Activated CD4-positive, alpha-beta T cell treated with anti-CD3 and anti-CD28 coated beads, Interleukin-2, amount 50 U/mL, for 48 hours (primary cell): Measurements from ENCODE around the gene SYNDIG1L.
"Not testable (repeated sequence)": the region's sequence is repeated elsewhere in the genome, so short reads cannot be mapped to it uniquely, and the experiment has no call there.

Source experiments
- DNase-seq, 2 experiments: peaks; one replicate each; pipeline ENCODE4 v3.0.0-alpha.2; 2020

The SYNDIG1L gene

DNA sequence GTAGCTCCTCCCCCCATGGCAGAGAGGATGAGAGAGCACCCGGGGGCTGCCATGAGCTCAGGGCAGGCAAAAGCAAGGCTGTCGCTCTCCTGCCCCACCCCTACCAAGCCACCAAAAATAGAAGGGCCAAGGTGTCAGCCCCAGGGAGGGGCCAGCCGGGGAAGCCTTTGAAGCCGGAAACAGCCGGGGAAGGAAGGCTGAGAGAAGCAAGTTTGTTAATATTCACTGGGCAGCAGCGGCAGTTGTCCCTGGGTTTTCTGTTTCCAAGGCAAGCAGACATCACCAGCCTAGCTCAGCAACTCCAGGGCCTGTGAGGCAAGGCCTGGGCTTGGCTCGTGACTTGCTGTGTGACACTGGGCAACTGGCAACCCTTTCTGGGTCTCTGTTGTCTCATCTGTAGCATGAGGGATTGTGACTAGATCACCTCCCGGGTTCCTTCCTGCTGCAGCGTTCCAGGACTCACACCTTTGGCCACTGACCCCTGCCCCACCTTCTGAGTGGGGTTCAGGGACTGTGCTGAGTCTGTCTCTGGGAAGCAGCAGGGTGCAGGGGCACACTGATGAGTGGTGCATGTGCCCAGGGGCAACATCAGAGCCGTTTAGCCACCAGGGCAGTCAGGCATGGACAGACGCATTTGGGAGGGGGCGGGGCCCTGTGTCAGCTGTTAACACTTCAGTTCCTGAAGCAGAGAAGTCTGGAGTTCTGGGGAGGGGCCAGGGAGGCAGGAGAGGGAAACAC is 24.3 kb downstream of the SYNDIG1L start:
- peak; percentile 58 to 61 for DNase-seq

DNA sequence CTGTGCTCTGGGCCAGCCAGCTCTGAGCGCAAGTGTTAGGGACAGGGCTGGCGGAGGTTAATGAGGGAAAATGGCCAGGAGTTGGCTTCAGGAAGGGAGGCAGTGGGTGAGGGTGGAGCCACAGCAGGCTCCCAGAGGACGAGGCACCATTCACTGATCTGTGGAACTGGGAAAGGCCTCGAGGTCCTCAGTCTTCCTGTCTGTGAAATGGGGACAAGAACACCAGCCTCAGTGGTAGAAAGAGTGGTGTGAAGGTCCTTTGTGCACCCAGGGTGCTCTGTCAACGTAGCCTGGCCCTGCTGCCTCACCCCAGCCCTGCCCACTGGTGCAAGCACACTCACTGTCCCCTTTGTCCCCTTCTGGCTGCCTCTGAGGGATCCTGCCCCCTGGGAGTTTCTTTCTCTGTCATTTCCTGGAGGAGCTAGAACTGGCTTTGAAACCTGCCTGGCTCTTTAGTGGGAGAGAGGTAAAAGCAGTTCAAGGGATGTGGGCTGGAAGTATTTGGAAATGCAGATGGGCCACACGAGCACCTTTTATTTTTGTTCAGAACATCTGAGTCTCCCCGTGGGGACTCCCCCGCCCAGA is 25.0 kb downstream of the SYNDIG1L start:
- no peak for DNase-seq

GRCh38 chr14:74400031-74400685 is 25.9 kb downstream of the SYNDIG1L start:
- no peak for DNase-seq

DNA sequence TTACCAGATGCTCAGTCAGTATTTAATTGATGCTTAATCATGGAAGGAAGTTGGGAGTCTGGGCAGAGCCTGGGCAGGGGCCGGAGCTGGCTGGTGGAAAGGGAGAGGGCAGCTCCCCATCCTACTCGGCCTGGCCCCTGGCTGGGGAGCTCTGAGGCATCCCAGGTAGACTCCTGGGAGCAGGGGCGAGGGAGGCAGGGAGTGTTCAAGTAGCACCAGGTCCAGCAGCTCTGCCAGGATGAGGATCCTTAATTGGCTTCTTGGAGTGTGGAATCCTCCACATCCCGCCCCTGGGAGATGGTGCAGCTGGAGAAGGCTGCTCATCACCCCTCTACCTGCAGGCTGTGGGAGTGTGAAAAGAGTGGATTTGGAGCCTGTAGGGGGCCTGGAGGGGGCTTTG is 30.9 kb downstream of the SYNDIG1L start:
- no peak for DNase-seq

DNA sequence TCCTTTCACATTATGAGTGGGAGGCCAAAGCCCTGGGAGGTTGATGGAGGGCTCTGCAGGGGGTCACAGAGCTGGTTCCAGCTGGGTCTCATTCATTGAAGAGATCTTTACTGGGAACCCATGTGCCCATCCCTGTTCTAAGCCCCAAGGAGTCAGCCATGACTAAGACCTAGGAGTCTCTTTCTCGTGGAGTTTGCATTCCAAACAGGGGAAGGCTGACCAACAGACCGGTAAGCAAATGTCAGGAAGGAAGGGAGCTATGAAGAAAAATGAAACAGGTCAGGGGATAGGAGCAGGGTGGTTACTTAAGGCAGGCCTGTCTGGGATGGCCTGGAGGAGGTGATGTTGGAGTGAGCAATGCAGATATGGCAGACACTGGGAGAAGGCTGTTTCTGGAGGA is 31.5 kb downstream of the SYNDIG1L start:
- no peak for DNase-seq

DNA sequence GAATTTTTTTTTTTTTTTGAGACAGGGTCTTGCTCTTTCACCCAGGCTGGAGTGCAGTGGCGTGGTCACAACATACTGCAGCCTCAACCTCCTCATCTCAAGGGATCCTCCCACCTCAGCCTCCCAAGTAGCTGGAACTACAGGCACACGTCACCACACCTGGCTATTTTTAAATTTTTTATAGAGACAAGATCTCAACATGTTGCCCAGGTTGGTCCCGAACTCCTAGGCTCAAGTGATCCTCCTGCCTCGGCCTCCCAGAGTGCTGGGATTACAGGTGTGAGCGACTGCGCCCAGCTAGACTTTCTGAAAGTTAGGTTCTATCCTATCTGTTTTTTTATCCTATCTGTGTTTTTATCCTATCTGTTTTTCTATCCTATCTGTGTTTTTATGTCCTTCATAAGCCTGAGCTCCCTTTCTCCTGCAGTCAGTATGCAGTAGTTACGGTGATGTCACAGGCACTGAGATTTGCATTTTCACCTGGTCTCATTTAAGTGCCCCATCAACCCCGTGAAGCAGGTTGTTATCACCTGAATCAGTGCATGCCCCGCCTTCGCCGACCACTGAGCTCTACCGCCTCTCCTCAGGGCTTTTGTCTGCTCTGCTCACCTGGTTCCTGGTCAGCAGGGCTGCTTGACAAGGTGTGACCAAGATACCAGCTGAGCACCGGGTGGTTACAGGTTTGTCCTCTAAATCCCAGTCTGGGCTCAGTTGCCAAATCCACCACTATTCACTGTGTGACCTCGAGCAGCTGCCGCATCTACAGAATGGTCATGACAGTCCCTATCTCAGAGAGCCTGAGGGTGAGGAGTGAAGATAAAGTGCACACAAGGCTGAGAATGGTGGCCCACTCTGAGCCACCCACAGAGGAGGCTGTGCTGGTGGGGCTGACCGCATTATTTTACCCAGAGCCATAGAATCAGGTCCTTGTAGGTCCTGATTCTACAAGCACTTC is 33.1 kb downstream of the SYNDIG1L start:
- no peak for DNase-seq

- no peak for DNase-seq
Observed at GRCh38 chr14:74391479-74391878, 34.5 kb downstream of the SYNDIG1L start.

DNA sequence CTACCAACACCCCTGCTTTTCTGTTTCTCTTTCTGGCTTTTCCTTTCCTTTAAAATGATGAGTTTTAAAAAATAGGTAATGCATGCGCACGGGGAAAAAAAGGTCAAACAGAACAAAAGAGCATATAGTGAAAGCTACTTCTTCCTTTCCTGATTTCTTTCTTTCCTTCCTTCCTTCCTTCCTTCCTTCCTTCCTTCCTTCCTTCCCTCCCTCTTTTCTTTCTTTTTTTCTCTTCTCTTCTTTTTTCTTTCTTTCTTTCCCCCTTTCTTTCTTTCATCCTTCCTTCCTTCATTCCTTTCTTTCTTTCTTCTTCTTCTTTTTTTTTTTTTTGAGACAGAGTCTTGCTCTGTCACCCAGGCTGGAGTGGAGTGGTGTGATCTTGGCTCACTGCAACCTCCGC is 35.5 kb downstream of the SYNDIG1L start:
- not testable (repeated sequence) for DNase-seq

- DNase-seq, result no peak
Observed at GRCh38 chr14:74389980-74390379, 36.0 kb downstream of the SYNDIG1L start.

DNA sequence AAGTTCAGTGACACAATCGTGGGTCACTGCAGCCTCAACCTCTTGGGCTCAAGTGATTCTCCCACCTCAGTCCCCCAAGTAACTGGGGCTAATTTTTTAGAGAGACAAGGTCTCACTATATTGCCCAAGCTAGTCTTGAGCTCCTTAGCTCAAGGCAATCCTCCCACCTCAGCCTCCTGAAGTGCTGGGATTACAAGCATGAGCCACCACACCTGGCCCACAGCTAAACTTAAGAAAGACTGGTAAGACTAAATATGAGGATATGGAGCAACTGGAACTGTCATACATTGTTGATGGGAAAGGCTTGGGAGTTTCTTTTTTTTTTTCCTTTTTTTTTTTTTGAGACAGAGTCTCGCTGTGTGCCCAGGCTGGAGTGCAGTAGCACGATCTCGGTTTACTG is 43.8 kb downstream of the SYNDIG1L start:
- no peak for DNase-seq

DNA sequence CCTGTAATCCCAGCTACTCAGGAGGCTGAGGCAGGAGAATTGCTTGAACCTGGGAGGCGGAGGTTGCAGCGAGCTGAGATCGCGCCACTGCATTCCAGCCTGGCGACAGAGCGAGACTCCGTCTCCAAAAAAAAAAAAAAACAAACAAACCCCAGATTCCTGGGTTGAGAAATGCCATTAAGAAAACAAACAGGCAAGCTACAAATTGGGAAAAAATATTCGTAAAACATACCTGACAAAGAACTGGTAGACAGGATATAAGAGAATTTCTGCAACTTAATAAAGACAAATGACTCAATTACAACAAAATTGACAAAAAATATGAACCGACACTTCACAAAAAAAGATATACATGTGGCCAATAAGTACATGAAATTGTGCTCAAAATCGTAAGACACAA is 44.4 kb downstream of the SYNDIG1L start:
- not testable (repeated sequence) for DNase-seq

GRCh38 chr14:74380845-74381244 is 45.2 kb downstream of the SYNDIG1L start:
- no peak for DNase-seq

GRCh38 chr14:74380172-74380571 is 45.8 kb downstream of the SYNDIG1L start:
- DNase-seq, result no peak

GRCh38 chr14:74377976-74378690 is 47.9 kb downstream of the SYNDIG1L start:
- DNase-seq, result no peak

GRCh38 chr14:74368441-74368840 is 57.6 kb downstream of the SYNDIG1L start:
- no peak for DNase-seq

DNA sequence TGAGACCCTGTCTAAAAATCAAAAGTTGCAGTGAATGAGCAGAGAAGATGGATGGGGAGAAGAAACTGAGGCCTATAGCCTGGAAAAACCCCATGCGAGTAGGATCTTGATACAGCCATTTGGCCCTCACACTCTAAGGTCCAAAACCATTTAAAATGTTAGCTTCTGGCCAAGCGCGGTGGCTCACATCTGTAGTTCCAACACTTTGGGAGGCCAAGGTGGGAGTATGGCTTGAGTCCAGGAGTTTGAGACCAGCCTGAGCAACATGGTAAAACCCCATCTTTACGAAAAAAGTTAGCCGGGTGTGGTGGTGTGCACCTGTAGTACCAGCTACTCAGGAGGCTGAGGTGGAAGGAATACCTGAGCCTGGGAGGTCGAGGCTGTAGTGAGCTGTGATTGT is 58.0 kb downstream of the SYNDIG1L start:
- no peak for DNase-seq

DNA sequence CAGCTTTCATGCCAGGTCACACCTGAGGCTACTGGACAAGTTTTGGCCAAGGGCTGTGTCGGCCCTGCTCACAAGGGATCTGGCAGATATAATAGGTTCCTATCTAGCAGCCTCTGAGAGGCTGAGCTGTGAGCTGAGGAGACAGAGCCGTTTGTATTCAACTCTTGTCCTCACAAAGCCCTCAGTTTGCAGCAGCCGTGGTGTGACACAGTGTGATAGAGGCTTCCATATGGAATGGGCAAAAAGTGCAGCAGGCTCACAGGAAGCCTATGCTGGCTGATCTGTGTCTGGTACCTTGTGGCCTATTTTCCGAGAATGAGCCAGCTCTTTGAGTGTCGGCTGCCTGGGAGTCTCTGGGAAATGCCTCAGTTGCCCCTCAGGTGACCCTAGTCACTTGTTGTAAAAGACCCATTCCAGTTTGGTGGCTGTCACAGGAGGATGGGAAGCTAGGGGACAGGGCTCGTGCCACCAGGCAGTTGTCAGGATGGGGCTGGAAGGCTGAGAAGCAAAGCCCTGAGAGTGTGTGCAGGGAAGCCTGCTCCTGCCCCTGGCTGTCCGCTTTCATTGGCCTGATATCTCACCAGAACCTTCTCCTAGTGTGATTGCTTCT is 61.6 kb downstream of the SYNDIG1L start:
- DNase-seq, result no peak

DNA sequence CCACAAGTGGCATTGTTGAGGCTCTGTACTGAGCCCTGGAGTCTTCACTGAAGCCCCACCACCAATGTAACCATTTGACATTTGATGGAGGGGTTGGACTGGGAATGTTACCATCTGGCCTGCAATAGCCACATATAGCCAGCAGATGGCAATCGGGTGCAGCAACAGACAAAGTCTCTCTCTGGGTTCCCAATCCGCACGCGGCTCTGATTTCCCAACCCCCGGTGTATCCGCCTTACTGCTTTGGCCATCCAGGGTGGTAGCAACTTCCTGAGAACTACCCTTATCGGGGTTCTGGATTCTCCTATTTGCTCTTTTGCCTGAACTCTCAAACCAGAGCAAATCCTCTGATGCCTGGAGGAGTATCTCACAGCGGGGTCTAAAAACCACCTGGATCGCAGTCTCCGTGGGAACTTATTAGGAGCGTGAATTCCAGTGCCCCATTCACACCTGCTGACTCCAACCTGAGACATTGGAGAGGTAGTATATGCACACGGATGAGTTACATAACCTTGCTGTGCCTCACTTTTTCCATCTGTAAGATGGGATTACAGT is 63.6 kb downstream of the SYNDIG1L start:
- DNase-seq, result peak; percentile 74 to 79

GRCh38 chr14:74360163-74360562 is 65.8 kb downstream of the SYNDIG1L start:
- DNase-seq, result no peak

DNA sequence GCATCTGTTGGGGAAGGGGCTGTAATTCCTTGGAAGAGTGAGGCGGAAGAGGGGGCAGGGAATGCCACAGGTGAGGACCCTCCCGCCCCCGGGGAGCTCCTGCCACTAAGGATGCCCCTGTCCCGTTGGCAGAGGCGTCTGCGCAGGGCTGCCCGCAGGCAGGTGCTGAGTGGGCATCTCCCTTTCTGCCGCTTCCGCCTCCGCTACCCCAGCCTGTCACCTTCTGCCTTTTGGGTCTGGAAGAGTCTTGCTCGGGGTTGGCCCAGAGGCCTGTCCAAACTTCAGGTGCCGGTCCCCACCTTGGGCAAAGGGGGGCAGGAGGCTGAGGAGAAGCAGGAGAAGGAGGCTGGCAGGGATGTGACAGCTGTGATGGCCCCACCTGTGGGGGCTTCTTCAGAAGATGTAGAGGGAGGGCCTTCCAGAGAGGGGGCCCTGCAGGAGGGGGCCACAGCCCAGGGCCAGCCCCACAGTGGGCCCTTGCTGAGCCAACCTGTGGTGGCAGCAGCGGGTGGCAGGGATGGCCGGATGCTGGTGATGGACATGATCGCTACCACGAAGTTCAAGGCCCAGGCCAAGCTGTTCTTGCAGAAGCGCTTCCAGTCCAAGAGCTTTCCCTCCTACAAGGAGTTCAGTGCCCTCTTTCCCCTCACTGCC is 67.7 kb downstream of the SYNDIG1L start:
- no peak for DNase-seq

DNA sequence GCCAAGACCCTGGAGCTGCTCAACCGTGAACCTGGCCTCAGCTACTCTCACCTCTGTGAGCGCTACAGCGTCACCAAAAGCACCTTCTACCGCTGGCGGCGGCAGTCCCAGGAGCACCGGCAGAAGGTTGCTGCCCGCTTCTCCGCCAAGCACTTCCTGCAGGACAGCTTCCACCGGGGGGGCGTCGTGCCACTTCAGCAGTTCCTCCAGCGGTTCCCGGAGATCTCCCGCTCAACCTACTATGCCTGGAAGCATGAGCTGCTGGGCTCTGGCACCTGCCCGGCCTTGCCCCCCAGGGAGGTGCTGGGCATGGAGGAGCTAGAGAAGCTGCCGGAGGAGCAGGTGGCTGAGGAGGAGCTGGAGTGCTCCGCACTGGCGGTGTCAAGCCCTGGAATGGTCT is 68.4 kb downstream of the SYNDIG1L start:
- DNase-seq, result no peak
